HFFc6 (cell line): ENCODE measurements around the gene PSG7. TPM values are rescaled to one million over a fixed set of nuclear protein-coding genes. Genes with fewer than 3 reads are reported as not detected.
"Not testable (repeated sequence)": the region's sequence is repeated elsewhere in the genome, so short reads cannot be mapped to it uniquely, and the experiment has no call there.

Source experiments
- DNase-seq: peaks from one replicate; pipeline ENCODE4 v3.0.0-alpha.2; 2018
- H3K27ac Mint-ChIP-seq: 2 replicates; pipeline ENCODE4 v1.8.0; 2020; ENCODE audit warnings: mild to moderate bottlenecking, mixed read lengths
- H3K27me3 Mint-ChIP-seq: 2 replicates; pipeline ENCODE4 v1.8.0; 2021; ENCODE audit warnings: mild to moderate bottlenecking, moderate library complexity, mixed read lengths; ENCODE audit not compliant: insufficient read depth
- H3K36me3 Mint-ChIP-seq: 2 replicates; pipeline ENCODE4 v1.8.0; 2021; ENCODE audit warnings: low read depth, mixed read lengths
- H3K4me1 Mint-ChIP-seq: 2 replicates; pipeline ENCODE4 v1.8.0; 2020; ENCODE audit warnings: low read depth, mixed read lengths
- H3K4me3 Mint-ChIP-seq: 2 replicates; pipeline ENCODE4 v1.8.0; 2020; ENCODE audit warnings: mild to moderate bottlenecking, moderate library complexity, mixed read lengths
- H3K9me3 Mint-ChIP-seq: 2 replicates; pipeline ENCODE4 v1.8.0; 2020; ENCODE audit warnings: mild to moderate bottlenecking, mixed read lengths
- total RNA-seq, 6 experiments: library from RNA; stranded (reverse); fragmentation: NEBNext Ultra II Directional; extraction: Animal tissue kit (Norgen Biotek cat#: 25700); gene quantifications; 2 replicates in 1 of 6; 3 replicates in 5 of 6; pipeline ENCODE4 v1.2.3, GENCODE V29; 2021
- TF ChIP-seq, protein P1 (sequence below): fragments of 200-600 bp; sonication (generic); IDR thresholded peaks from 2 replicates; pipeline ENCODE4 v1.5.0; 2021; ENCODE audit warnings: antibody characterized with exemption, mild to moderate bottlenecking

PSG7 gene
- total RNA-seq, 6 experiments from 2014 or later: 0.10 to 0.28 (median 0.18) TPM; not detected in 1

DNA sequence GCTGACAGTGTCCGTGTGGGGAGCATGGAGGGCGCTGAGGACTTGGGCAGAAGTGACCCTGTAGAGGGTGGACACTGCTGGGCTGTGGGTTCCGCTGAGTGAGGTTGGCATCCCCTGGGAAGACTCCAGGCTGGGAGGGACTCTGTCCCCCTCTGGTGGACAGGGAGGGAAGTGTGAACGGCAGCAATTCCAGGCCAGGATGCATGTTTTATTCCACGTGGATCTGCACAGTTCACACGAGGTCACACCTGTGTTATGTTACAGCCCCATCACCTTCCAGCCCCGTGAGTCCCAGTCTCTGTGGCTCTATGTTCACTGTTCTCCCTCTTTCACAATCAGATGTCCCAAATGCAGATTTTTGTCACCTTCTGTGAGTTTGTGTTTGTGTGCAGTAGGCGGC, 55.7 kb downstream of the PSG7 start:
- TF ChIP-seq, protein P1, sequence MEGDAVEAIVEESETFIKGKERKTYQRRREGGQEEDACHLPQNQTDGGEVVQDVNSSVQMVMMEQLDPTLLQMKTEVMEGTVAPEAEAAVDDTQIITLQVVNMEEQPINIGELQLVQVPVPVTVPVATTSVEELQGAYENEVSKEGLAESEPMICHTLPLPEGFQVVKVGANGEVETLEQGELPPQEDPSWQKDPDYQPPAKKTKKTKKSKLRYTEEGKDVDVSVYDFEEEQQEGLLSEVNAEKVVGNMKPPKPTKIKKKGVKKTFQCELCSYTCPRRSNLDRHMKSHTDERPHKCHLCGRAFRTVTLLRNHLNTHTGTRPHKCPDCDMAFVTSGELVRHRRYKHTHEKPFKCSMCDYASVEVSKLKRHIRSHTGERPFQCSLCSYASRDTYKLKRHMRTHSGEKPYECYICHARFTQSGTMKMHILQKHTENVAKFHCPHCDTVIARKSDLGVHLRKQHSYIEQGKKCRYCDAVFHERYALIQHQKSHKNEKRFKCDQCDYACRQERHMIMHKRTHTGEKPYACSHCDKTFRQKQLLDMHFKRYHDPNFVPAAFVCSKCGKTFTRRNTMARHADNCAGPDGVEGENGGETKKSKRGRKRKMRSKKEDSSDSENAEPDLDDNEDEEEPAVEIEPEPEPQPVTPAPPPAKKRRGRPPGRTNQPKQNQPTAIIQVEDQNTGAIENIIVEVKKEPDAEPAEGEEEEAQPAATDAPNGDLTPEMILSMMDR: peak; percentile 76
- Mint-ChIP-seq H3K4me1 (peaks cover 89% of the 10 kb centered on the region), H3K27ac (peak overlapping the region; percentile 59), H3K36me3 (peaks cover 21% of the 10 kb centered on the region)
- H3K27me3 Mint-ChIP-seq, H3K9me3 Mint-ChIP-seq, H3K4me3 Mint-ChIP-seq, DNase-seq: not testable (repeated sequence)

DNA sequence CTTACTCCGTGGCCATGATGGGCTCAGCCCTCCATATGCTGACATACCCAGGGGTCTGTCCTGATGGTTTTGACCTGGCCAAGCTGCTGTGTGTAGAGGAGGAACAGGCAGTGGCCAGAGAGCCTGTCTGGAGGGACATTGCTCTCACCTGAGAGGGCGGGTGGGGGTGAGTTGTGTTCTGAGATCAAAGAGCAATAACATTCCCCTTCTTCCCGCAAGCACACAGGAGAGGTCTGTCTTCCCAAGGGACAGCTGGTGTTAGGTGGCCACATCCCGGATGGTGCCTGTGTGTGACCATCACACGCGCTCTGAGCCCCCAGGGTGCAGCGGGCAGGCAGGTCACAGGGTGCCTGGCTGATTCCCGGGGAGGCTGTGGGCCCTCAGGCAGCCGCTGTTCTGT, 56.4 kb downstream of the PSG7 start:
- not testable (repeated sequence) for H3K4me3 Mint-ChIP-seq, DNase-seq, H3K9me3 Mint-ChIP-seq, H3K27me3 Mint-ChIP-seq
- Mint-ChIP-seq H3K27ac (0 out of 2 replicates have a peak overlapping the region, but pooled peaks have one; percentile 78), H3K4me1 (peaks cover 89% of the 10 kb centered on the region), H3K36me3 (peaks cover 21% of the 10 kb centered on the region)

DNA sequence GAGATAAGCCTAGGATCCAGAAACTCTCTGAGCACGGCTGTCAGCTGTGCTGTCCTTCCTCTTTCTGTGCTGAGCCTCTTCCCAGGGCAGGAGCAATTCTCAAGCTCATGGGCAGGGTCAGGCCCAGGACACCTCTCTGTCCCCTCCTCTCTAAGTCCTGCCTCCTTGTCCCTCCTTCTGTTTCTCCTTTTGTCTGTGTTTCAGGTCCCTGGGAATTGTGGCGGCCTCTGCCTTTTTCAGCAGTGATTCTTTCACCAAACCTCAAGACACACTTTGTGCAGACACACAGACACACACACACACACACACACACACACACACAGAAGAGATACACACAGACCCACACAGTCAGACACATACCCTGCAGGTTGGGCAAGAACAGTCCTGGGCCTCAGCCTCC, 57.4 kb downstream of the PSG7 start, which contains the start of gene PSG1:
Gene PSG1 (minus strand): TSS at position 101 of the 400 bp plus-strand sequence. CDS start 132 bp downstream, outside the sequence.
- TF ChIP-seq, protein P1: no peak
- DNase-seq: no peak
- Mint-ChIP-seq H3K36me3 (peaks cover 21% of the 10 kb centered on the region), H3K27ac (peak within 1 kb of the TSS; percentile 78), H3K9me3 (peaks cover 4% of the 10 kb centered on the region; the same call in 1 of the 2 replicates), H3K4me1 (peaks cover 89% of the 10 kb centered on the region), H3K27me3 (peaks cover 1% of the 10 kb centered on the region), H3K4me3 (no peak within 1 kb of the TSS)

DNA sequence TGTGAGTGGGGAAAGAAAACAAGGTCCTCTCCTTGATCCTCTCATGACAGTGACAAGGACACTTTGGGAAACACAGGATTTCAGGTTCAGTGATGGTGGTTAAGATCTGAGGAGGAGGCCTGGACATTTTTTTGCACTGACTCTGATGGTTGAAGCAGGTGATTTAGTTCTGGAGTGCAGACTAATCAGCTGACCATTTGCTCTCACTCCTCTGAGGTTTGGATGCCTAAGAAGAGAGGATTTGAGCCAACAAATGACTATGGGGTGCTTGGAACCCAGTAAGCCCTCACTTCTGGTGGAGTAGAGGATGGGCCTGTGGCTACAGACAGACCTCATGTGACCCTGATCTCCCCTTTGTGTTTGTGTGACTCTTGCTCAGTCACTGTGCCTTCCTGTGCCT, 60.4 kb downstream of the PSG7 start:
- peaks cover 84% of the 10 kb centered on the region for H3K4me1 Mint-ChIP-seq
- 0 out of 2 replicates have a peak overlapping the region, but pooled peaks have one; percentile 2 for H3K4me3 Mint-ChIP-seq
- DNase-seq: peak; percentile 70
- H3K27ac Mint-ChIP-seq: peak overlapping the region; percentile 97
- H3K36me3 Mint-ChIP-seq: peaks cover 28% of the 10 kb centered on the region
- not testable (repeated sequence) for H3K27me3 Mint-ChIP-seq, H3K9me3 Mint-ChIP-seq

DNA sequence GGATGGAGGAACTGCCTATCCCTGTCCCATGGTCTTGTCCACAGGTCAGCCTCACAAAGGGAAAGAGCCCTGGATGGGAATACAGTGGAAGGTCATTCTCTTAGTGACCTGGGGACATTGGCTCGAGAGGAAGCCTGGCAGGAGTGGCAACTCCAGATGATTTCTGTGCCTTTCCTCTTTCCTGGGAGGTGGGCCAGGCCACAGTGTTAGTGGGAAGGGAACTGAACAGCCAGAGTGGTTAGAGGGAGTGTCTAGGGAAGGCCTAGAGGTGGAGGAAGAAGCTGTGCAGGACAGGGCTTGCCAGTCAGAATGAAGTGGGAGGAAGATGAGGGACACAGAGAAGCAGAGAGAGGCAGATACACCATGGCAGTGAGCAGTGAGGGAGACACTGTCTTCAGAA, 61.1 kb downstream of the PSG7 start:
- H3K9me3 Mint-ChIP-seq, H3K27me3 Mint-ChIP-seq: not testable (repeated sequence)
- H3K36me3 Mint-ChIP-seq: peaks cover 29% of the 10 kb centered on the region
- H3K27ac Mint-ChIP-seq: peak overlapping the region; percentile 97
- H3K4me3 Mint-ChIP-seq: peak overlapping the region; percentile 35
- H3K4me1 Mint-ChIP-seq: peaks cover 76% of the 10 kb centered on the region
- peak; percentile 34 for DNase-seq

DNA sequence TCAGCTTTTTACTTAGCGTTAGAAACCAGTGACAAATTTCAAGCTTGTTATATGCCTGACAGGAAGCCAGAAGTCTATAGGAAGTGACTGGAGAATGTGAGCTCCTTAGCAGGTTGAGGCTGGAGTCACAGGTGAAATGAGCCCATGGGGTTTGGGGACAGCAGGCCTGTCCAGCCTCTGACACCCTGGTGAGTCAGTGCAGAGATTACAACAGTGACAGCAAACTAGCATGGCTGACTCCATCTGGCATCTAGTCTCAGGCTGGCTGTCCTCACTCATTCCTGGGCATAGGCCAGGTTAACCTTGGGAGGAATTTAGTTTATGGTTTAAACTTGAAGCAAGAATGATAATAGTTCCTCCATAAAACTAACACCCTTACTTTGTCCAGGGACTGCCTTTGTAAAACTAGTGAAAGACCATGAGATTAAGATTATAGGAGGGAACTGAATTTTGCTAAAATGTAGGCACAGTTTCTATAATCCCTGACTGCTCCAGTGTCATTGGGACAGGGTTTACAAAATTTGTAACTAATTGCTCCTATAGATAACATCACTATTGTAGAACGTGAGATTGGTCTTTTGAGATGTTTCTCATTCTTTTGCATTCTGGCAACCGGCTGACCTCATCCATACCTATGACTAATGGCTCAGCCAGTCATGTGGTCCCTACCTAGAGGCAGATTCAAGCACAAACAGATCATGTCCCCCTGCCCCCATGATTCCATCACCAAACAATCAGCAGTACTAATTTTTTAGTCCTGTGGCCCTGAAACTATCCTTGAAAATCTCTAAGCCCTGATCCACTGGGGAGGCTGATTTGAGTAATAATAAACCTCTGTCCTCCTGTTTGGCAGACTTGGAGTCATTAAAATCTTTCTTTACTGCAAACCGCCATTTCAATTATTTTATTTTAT, 61.9 kb downstream of the PSG7 start:
- H3K27me3 Mint-ChIP-seq, H3K9me3 Mint-ChIP-seq: not testable (repeated sequence)
- Mint-ChIP-seq H3K36me3 (peaks cover 31% of the 10 kb centered on the region), H3K27ac (peak overlapping the region; percentile 97), H3K4me3 (peak overlapping the region; percentile 42; the same call in 1 of the 2 replicates), H3K4me1 (peaks cover 74% of the 10 kb centered on the region)
- peak; percentile 89 for DNase-seq

DNA sequence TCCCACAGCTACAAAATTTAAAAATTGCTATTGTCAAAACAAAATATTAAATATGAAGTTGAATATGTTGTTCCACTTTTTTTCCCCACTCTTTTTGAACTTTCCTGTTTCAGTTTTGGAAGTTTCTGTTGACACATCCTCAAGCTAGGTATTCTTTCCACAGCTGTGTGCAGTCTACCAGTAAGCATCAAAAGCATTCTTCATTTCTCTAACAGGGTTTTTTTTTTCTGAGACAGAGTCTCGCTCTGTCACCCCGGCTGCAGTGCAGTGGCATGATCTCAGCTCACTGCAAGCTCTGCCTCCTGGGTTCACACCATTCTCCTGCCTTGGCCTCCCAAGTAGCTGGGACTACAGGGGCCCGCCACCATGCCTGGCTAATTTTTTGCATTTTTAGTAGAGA, 62.9 kb downstream of the PSG7 start:
- H3K4me3 Mint-ChIP-seq: peak overlapping the region; percentile 42; the same call in 1 of the 2 replicates
- peaks cover 31% of the 10 kb centered on the region for H3K36me3 Mint-ChIP-seq
- not testable (repeated sequence) for H3K27me3 Mint-ChIP-seq, H3K9me3 Mint-ChIP-seq, DNase-seq
- peaks cover 73% of the 10 kb centered on the region for H3K4me1 Mint-ChIP-seq
- H3K27ac Mint-ChIP-seq: peak overlapping the region; percentile 97

Other genes starting within 250 kb of the PSG7 start
- gene PSG3, start 196.7 kb downstream of the PSG7 start, total RNA-seq: not detected
- gene PSG8, start 171.5 kb downstream of the PSG7 start, total RNA-seq: under 1 TPM in 2 of 6 experiments, not detected in 4; 0.17 to 0.32 TPM
- 10 to 100 TPM in 1 of 6 experiments, 1 to 10 TPM in 5; 4.3 to 10.5 (median 8.6) TPM for gene PSG1, start 57.5 kb downstream of the PSG7 start, total RNA-seq
- 1 to 10 TPM in 3 of 6 experiments, under 1 TPM in 3; 0.31 to 1.1 (median 0.99) TPM for gene PSG6, start 19.3 kb downstream of the PSG7 start, total RNA-seq
- gene PSG11, start 89.3 kb upstream of the PSG7 start, total RNA-seq: under 1 TPM in 5 of 6 experiments, not detected in 1; 0.19 to 0.84 (median 0.47) TPM
- 1 to 10 TPM; 1.7 to 4.0 (median 2.9) TPM for gene PSG2, start 145.5 kb upstream of the PSG7 start, total RNA-seq
- gene PSG5, start 249.3 kb upstream of the PSG7 start, total RNA-seq: 10 to 100 TPM; 23.3 to 58.7 (median 55.4) TPM